Kidney tubule cell (primary cell): ENCODE results near the gene ZNF862.

Source experiments
- DNase-seq: peaks from one replicate; pipeline ENCODE4 v3.0.0-alpha.2; 2018; ENCODE audit warnings: low spot score

The ZNF862 gene

DNA sequence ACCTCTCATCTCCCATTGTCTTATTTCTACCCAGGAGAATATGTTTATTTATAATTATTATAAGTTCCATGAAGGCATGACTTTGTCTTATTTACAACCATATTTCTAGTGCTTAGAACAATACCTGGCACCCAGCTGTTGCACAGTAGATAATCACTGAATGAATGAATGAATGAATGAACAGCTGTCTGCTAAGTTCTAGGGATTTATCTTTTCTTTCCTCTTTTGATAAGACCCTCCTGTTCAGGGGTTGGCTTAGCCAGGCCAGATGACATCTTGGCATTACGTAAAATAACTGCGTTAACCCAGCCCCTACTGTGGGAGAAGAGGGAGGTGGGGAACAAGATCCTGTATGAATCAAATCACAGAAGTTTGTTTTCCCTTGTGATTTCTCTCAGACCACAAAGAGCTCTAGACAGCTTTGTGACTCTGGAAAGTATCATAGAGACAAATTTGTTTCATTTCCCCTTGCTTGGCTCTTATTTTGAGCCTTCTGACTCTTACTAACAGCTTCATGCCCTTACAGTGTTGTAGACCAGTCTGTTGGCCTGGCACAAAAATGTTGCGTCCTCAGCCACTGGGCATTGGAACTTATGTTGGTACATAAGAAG lies 8.4 kb downstream of the ZNF862 start:
- DNase-seq: no peak

DNA sequence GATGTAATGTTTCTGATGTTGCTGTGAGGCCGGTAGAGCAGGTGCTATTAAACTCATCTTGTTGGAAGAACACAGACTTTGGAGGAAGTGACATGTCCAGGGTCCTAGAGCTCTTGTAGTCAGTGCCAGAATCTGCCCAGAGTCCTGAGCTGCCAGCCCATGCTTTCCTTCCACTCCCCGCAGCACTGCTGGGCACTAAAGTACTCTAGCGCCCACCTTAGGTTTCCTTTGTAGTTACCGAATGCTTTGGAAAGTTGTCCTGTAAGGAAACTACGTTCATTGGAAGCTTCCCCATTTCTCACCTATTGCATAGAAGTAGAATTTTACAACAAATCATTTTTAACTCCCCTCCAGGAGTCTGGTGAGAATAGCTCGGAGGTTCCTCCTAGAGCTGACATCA lies 11.0 kb downstream of the ZNF862 start:
- DNase-seq: no peak

DNA sequence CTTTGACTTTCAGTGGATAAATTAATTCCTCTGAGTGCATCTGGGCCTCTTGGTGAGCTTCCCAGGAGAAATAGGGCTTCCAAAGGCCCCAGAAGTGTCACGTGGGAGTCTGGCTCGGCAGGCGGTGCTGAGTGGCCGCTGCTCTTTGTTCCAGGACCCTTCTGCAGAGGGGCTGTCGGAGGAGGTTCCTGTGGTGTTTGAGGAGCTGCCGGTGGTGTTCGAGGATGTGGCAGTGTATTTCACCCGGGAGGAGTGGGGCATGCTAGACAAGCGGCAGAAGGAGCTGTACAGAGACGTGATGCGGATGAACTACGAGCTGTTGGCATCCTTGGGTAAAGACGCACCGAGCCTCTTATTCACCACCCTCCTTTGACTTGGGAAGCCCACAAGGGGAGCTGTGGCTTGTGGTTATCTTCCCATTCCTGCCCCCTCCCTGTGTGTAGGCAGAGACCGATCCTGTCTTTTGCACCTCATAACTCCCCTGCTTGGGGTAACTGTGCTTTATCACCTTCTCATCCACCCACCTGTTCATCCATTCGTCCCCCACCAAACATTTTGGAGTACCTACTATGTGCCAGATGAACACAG lies 11.9 kb downstream of the ZNF862 start:
- DNase-seq: no peak

DNA sequence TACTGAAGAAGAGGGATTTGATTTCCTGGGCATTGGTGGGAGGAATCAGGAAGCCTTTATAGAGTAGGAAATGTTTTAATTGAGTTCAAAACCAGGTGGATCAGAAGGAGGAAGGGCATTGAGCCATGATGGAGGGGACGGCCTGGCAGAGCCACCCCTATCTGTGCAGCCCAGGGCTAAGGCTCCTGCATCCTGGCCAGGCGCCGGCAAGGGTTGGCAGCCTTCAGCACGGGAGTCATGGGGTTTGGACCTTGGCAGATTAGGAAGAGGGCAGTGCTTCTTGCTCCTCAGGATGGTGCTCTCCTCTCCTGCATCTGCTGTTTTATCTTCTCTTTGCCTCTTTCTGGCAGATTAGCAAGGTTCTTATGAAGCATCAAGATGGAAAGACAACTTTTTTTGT lies 12.5 kb downstream of the ZNF862 start:
- no peak for DNase-seq

DNA sequence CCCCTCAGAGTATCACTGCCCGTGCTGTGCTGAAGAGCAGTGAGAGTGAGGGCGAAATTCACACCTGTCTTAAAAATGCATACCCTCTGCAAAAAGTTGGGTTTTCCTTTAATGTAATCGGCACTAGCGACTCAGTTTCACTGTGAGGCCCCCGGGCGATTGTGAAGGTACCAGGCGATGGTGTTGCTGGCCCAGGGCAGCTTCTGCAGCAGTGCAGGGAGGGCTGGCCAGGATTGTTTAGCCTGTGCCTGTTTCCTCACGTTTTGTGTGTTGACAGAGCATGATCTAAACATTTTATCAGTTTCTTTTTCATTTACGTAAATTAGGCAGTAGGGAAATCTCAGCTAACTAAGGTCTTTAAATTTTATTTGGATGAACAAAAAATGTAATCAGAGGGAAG lies 13.3 kb downstream of the ZNF862 start:
- DNase-seq: no peak

DNA sequence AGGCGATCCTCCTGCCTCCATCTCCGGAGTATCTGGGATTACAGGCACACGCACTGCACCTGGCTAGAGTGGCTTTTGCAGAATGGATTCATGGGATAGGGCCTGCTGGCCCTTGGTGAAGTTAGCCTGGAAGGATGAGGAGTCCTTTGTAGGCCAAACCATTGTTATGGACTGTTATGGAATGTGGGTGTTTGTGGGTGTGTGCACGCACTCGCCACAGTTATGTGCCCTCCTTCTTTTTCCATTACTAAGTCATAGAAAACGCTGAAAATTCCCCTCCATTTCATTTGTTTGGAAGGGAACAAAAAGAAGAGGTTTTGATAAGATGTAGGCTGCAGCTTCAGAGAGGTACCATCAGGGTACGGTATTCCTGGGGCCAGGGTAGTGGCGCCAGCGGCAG lies 15.0 kb downstream of the ZNF862 start:
- no peak for DNase-seq

DNA sequence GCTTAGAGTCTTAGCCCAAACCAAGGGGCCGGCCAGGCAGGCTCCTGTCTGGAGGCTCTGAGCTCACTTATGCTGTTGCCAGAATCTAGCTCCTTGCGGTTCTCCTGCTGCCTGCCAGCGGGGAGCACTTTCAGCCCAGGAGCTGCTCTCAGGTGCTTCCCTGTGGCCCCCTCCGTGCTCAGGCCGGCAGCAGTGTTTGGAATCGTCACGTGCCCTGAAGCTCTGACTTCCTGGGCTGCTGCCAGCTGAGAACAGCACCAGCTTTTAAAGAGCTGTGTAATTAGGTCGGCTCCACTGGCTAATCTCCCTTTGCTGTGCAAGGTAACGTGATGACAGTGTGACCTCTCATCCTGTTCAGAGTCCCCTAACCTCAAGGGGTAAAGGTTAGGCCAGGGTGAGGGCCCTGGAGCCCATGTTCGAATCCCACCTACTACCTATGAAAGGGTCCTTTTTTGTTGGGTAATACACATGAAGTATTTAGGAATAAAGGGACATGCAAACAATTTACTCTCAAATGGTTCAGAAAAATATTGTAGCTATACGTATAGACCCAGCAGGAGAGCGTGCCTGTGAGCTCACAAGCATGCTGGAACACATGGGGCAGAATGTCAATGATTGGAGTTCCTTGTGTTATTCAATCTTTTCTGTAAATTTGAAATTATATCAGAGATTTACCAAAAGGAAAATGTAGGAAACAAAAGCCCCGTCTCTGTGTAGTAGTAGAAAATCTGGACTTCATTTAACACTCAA lies 16.6 kb downstream of the ZNF862 start:
- DNase-seq: peak; percentile 71

DNA sequence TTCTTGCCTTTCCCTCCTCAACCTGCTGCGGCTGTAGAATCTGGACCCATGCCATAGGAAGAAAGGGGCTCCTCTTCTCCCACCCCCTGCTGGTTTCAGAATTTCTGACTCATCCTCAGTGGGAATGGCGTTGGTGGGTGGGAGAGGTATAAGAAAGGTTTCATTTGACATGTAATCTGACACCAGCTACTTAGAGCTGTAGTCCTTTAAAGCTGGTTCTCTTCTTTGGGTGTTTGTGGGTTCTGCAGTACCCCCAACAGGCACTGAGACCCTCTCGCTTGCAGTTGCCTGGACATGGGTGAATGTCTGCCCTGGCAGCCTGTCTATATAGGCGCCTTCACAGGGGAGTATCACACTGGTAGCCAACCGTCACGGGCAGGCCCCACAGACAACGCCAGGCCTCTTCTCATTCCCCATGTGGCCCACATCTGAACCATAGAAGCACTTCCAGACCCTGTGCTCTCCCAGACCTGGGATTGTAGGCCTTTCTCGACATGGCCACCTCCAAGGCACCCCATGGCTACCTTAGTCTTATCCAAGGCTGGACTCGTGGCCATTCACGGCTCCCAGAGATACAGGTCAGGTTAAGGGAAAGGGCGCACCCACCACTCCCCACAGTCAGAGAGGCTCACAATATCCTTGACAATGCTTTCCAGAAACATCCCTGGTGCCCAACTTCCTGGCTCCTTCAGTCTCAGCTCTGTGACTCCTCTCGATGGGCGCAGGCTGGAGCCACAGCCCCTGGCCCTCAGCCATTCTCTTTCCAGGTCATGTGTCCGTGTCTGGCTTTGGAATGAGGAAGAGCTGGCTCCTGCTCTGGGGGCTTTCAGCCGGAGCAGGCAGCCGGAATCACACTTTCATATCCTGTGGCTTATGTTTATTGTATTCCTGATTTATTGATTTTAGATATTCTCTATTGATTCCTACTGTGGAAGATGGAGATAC lies 17.5 kb downstream of the ZNF862 start:
- peak; percentile 65 for DNase-seq

DNA sequence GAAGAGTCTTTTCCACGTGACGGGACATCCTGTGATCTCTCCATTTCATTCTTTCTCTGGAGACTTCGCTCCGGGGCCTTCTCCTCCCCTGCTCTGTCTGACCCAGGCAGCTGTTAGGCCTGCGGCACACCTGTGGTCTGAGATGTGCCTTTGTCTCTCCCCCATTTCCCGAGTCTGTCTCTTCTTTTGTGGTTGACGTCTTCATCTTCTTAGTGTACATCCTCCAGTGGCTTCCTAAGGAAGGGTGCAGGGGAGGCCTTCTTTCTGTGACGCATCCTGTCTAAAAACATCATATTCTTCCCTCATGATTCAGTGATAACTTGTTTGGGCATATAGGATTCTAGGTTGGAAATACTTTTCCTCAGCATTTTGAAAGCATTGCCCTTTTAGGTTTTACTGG lies 18.4 kb downstream of the ZNF862 start:
- no peak for DNase-seq

DNA sequence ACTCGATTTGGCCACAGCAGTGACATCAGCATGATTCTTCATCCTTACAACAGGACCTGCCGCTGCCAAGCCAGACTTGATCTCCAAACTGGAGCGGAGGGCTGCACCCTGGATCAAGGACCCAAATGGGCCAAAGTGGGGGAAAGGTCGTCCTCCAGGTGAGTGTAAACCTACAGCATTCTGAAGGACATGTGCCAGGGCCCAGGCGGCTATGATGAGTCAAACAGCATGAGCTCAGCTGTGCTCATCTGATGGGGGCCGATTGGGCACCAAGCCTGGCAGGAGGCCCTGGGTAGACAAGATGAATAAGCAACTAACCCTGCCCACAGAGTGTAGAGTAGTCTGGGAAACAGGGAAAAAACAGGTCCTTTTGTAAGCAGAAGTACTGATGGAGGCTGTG lies 21.2 kb downstream of the ZNF862 start:
- DNase-seq: peak; percentile 47

DNA sequence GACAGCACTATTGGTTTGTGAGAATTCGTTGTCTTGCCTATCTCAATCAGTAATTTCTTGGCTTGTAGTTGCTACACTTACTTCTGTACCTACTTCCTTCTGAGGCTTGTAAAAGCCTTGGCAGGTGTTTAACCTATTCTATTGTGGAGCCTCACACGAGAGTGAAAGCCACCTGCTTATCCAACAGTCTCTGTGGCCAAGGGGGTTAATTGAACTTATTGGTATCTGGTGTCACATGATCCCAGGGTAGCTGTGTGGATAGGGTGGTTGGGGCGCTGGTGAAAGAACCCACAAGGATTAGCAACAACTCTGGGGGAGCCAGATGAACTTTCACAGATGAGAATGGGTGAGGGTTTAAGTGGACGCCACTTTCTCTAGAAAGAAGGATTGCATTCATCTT lies 21.7 kb downstream of the ZNF862 start:
- no peak for DNase-seq

DNA sequence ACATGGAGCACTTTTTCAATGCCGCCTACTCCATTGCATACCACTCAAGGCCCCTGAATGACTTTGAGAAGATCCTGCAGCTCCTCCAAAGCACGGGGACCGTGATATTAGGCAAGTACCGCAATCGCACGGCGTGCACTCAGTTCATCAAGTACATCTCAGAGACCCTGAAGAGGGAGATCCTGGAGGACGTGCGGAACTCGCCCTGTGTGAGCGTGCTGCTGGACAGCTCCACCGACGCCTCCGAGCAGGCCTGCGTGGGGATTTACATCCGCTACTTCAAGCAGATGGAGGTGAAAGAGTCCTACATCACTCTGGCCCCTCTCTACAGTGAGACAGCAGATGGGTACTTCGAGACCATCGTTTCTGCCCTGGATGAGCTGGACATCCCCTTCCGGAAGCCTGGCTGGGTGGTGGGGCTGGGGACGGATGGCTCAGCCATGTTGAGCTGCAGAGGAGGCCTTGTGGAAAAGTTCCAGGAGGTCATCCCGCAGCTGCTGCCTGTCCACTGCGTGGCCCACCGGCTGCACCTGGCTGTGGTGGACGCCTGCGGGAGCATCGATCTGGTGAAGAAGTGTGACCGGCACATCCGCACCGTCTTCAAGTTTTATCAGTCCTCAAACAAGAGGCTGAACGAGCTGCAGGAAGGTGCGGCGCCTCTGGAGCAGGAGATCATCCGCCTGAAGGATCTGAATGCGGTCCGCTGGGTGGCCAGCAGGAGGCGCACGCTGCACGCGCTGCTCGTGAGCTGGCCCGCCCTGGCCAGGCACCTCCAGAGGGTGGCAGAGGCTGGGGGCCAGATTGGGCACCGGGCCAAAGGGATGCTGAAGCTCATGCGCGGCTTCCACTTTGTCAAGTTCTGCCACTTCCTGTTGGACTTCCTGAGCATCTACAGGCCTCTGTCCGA lies 22.9 kb downstream of the ZNF862 start:
- no peak for DNase-seq

DNA sequence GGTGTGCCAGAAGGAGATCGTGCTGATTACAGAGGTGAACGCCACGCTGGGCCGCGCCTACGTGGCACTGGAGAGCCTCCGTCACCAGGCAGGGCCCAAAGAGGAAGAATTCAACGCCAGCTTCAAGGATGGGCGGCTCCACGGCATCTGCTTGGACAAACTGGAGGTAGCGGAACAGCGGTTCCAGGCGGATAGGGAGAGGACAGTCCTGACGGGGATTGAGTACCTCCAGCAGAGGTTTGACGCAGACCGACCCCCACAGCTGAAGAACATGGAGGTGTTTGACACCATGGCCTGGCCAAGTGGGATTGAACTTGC lies 23.5 kb downstream of the ZNF862 start:
- DNase-seq: no peak

DNA sequence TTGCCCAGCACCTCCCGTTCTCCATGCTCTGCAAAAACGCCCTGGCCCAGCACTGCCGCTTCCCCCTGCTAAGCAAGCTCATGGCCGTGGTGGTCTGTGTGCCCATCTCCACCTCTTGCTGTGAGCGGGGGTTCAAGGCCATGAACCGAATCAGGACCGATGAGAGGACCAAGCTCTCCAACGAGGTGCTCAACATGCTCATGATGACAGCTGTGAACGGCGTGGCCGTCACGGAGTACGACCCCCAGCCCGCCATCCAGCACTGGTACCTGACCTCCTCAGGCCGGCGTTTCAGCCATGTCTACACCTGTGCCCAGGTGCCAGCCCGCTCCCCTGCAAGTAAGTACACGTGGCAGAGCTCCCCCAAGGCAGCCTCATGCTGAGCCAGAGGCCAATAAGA lies 24.0 kb downstream of the ZNF862 start:
- no peak for DNase-seq

DNA sequence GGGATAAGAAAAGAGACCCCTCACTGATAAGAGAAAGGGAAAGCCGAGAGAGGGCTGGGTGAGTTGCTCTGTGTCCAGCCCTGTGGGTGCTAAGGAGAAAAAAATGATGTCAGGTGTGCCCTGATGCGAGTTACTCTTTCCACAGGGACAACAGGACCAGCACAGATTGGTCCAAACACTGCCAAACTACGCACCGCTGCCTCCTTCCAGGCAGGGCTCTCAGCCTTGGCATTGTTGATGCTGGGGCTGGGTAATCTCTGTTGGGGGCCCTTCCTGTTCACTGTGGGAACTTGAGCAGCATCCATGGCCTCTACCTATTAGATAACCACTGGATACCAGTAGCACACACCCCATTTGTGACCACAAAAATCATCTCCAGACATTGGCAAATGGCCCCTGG lies 25.3 kb downstream of the ZNF862 start:
- no peak for DNase-seq

DNA sequence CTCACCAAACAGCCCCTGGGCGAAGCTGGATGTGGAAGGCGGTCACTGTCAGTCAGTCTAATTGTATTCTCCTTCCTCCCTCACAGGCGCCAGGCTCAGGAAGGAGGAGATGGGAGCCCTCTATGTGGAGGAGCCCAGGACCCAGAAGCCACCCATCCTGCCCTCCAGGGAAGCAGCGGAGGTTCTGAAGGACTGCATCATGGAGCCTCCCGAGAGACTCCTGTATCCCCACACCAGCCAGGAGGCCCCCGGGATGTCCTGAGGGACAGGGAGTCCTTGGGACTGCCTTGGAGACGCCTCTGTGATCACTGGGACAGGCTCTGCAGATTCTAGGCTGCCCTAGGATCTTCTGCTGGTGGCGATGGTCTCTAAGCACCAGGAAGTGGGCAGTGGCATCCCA lies 25.8 kb downstream of the ZNF862 start:
- DNase-seq: no peak

DNA sequence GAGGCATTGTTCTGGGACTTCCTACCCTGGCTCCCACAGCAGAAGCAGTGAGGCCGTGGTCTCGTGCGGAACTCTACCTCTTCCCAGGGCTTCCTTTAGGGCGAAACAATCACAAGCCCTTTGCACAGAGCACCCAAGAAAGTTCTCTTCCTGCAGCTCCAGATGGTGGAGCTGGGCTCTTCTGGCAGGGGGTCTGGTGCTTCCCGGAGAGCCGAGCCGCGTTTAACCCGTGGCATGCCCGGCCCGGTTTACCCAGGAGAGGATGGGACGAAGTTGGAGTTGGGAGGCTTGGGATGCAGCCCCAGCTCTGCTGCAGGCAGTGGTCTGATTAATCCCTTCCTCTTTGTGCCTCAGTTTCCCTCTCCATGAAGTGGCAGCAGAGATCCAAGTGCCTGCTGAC lies 26.6 kb downstream of the ZNF862 start:
- no peak for DNase-seq

DNA sequence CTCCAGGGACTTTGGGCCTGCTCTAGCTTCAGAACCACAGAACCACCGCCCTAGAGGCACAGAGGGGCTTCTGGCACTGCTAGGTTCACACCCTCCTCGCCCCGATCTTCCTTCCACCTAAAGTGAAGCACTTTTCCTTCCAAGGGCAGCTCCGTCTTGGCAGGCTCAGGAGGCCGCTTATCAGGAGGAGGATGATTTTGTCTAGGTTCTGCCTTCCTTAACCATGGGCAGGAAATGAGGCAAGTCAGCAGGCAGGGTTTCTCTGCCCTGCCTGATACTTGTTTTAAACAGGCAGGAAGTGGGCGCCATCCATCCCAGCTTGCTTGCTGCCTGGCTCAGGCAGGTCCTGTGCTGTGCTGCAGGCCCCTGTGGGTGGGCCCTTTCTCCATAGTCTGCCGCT lies 27.3 kb downstream of the ZNF862 start:
- no peak for DNase-seq

DNA sequence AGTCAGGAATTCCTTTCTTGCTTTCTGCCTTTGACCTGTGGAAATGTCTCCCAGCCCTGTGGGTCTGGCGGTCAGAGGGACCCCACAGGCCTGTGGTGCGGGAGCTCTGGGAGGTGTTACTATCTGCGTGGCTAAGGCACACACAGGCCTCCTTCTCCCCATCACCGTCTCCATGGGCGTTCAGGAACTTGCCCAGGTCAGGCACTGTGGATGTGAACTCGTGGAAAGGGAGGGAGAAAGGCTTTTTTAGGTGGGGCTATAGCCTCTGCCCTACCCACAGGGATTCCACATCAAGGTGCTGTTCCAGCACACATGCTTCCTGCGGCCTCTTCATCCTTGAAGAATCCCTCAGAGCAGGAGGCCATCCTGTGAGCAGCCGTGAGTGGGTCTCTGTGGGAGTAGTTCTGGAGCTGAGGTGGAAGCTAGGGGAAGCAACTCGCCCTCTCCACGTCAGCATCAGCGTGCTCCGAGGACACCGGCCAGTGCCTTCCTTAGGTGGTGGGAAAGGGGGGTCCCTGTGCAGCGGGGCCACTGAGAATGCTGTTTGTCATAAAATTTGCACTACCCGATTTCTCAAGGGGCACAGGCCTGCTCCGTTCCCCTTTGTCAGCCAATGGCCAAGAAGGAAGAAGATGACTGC lies 28.1 kb downstream of the ZNF862 start:
- DNase-seq: no peak

DNA sequence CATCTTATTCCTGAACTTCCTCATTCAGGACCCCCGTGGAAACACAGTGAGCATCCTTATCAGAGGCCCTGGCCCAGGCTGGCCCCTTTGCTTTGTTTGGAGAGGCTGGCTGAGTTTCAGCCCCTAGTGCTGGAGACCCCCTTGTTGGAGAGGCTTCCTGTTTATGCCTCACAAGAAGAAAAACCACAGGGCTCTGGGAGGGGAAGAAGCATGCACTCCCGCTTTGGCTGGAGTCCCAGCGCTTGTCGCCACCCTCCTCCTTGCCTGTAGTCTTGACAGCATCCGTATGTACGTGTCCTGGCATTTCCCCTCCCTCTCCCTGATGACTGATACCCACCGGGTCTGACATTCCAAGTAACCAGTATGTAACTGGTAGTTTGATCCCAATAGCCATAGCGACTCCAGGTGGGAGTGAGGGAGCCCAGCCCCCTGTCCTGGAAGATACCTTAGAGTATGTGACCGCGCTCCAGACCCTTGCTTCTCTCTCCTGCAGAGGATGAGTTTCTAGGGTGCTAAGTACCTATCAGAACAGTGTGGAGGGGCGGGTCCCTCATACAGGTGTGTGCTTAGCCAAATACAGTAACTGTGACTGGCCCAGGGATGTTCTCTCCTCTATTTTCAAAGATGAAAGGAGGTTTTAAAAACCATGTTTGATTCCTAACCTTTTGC lies 28.7 kb downstream of the ZNF862 start:
- no peak for DNase-seq
